Measurements from ENCODE around the gene ZNF580. TPM values are rescaled to one million over a fixed set of nuclear protein-coding genes. Genes with fewer than 3 reads are reported as not detected.

The ZNF580 gene
- total RNA-seq, 6 donors from 2014 or later: 28.1 to 84.1 (median 38.0) TPM

- ATAC-seq (ENCODE audit: low FRiP score in 2 of 2) (no peak), DNase-seq (no peak)
- H3K36me3 ChIP-seq: peaks cover 39 to 72% (median 70%) of the 10 kb centered on the region in 4 donors
Observed at GRCh38 chr19:55660991-55661390, 20.2 kb downstream of the ZNF580 start.

GRCh38 chr19:55661826-55662225 lies 21.0 kb downstream of the ZNF580 start:
- DNase-seq (no peak), ATAC-seq (ENCODE audit: low FRiP score in 2 of 2) (no peak)
- H3K27ac ChIP-seq: no peak overlapping the region
- H3K27me3 ChIP-seq: no peaks in the 10 kb centered on the region
- TF ChIP-seq EP300 (IDR thresholded peaks at IDR 0.05) (no peak), CTCF (IDR thresholded peaks at IDR 0.05) (no peak), POLR2AphosphoS5 (IDR thresholded peaks at IDR 0.05) (no peak), POLR2A (IDR thresholded peaks at IDR 0.05) (no peak)
- H3K4me1 ChIP-seq: peaks cover 24 to 34% (median 32%) of the 10 kb centered on the region in 4 donors
- no peak overlapping the region for H3K4me3 ChIP-seq
- no peaks in the 10 kb centered on the region for H3K9me3 ChIP-seq
- H3K36me3 ChIP-seq: peaks cover 42 to 81% (median 78%) of the 10 kb centered on the region in 4 donors
- 56 to 74% methylated on average over 7 of the region's 7 CpGs for WGBS, 2 donors

More at GRCh38 chr19:55660991-55661390, 20.2 kb downstream of the ZNF580 start:
- Histone ChIP-seq H3K27ac (no peak overlapping the region), H3K27me3 (no peaks in the 10 kb centered on the region), H3K4me3 (no peak overlapping the region), H3K9me3 (no peaks in the 10 kb centered on the region), H3K4me1 (peaks cover 32 to 43% (median 40%) of the 10 kb centered on the region in 4 donors)
- no peak for TF ChIP-seq CTCF (IDR thresholded peaks at IDR 0.05)
- no peak for TF ChIP-seq POLR2A (IDR thresholded peaks at IDR 0.05)
- TF ChIP-seq EP300 (IDR thresholded peaks at IDR 0.05): no peak
- no peak for TF ChIP-seq POLR2AphosphoS5 (IDR thresholded peaks at IDR 0.05)
- 78 to 90% methylated on average over 16 of the region's 16 CpGs for WGBS, 2 donors

GRCh38 chr19:55663846-55664536 lies 23.2 kb downstream of the ZNF580 start:
- no peak for TF ChIP-seq POLR2AphosphoS5 (IDR thresholded peaks at IDR 0.05)
- no peak for TF ChIP-seq CTCF (IDR thresholded peaks at IDR 0.05)
- TF ChIP-seq POLR2A (IDR thresholded peaks at IDR 0.05): no peak
- TF ChIP-seq EP300 (IDR thresholded peaks at IDR 0.05): no peak
- no peaks in the 10 kb centered on the region for H3K27me3 ChIP-seq
- H3K27ac ChIP-seq: no peak overlapping the region
- no peak overlapping the region for H3K4me3 ChIP-seq
- H3K9me3 ChIP-seq: no peaks in the 10 kb centered on the region
- H3K4me1 ChIP-seq: peaks cover 2 to 18% (median 10%) of the 10 kb centered on the region in 4 donors
- DNase-seq (peak in 1 of 2 donors; percentile 52), ATAC-seq (ENCODE audit: low FRiP score in 2 of 2) (no peak)
- peaks cover 51 to 100% (median 97%) of the 10 kb centered on the region in 4 donors for H3K36me3 ChIP-seq
- 92 to 96% methylated on average over 19 of the region's 20 CpGs for WGBS, 2 donors

GRCh38 chr19:55666343-55667005 lies 25.7 kb downstream of the ZNF580 start:
- DNase-seq (no peak), ATAC-seq (ENCODE audit: low FRiP score in 2 of 2) (no peak)
- Histone ChIP-seq H3K36me3 (peaks cover 61 to 100% (median 92%) of the 10 kb centered on the region in 4 donors), H3K4me1 (peaks cover 0 to 14% (median 0%) of the 10 kb centered on the region in 4 donors), H3K27me3 (no peaks in the 10 kb centered on the region), H3K27ac (no peak overlapping the region), H3K9me3 (no peaks in the 10 kb centered on the region), H3K4me3 (no peak overlapping the region)
- TF ChIP-seq POLR2A (IDR thresholded peaks at IDR 0.05): no peak
- no peak for TF ChIP-seq CTCF (IDR thresholded peaks at IDR 0.05)
- no peak for TF ChIP-seq EP300 (IDR thresholded peaks at IDR 0.05)
- no peak for TF ChIP-seq POLR2AphosphoS5 (IDR thresholded peaks at IDR 0.05)
- 86 to 87% methylated on average over 9 to 12 of the region's 12 CpGs for WGBS, 2 donors

Data from upper lobe of left lung (tissue), 6 donors.